ENCODE data around the gene TMEM120B.

TMEM120B gene

GRCh38 chr12:121715862-121716435, 3.4 kb downstream of the TMEM120B start:
- Histone ChIP-seq H3K9me3 (ENCODE audit: control insufficient read depth, insufficient read depth, low read length) (no peaks in the 10 kb centered on the region), H3K79me2 (ENCODE audit: control insufficient read depth, low read length) (peaks cover 20% of the 10 kb centered on the region), H3K4me1 (ENCODE audit: control insufficient read depth, low read length) (peaks cover 20% of the 10 kb centered on the region), H3K9me2 (replicated peaks; ENCODE audit: control insufficient read depth, low read length) (no peaks in the 10 kb centered on the region), H3K27ac (ENCODE audit: low read depth, low read length) (no peak overlapping the region), H3K36me3 (ENCODE audit: control insufficient read depth, low read length) (no peaks in the 10 kb centered on the region), H3K4me2 (ENCODE audit: low read length) (no peak overlapping the region), H3K4me3 (ENCODE audit: low read length) (no peak overlapping the region), H3K27me3 (ENCODE audit: control insufficient read depth, low read length) (no peaks in the 10 kb centered on the region), H3F3A (ENCODE audit: control insufficient read depth, insufficient read depth) (no peaks in the 10 kb centered on the region), H4K20me1 (ENCODE audit: control insufficient read depth, insufficient read depth, low read depth, low read length) (no peaks in the 10 kb centered on the region)
- TF ChIP-seq CTCF (IDR thresholded peaks at IDR 0.05; ENCODE audit: low read depth, low read length, poor library complexity, severe bottlenecking), result no peak
- no peak for TF ChIP-seq EZH2phosphoT487 (IDR thresholded peaks at IDR 0.05; ENCODE audit: borderline replicate concordance, low read length)

GRCh38 chr12:121717041-121717699, 4.6 kb downstream of the TMEM120B start:
- Histone ChIP-seq H3K9me2 (replicated peaks; ENCODE audit: control insufficient read depth, low read length) (no peaks in the 10 kb centered on the region), H3K4me3 (ENCODE audit: low read length) (no peak overlapping the region), H3K79me2 (ENCODE audit: control insufficient read depth, low read length) (peaks cover 17% of the 10 kb centered on the region), H3K36me3 (ENCODE audit: control insufficient read depth, low read length) (no peaks in the 10 kb centered on the region), H3K4me2 (ENCODE audit: low read length) (no peak overlapping the region), H3K27ac (ENCODE audit: low read depth, low read length) (no peak overlapping the region), H4K20me1 (ENCODE audit: control insufficient read depth, insufficient read depth, low read depth, low read length) (no peaks in the 10 kb centered on the region), H3K27me3 (ENCODE audit: control insufficient read depth, low read length) (no peaks in the 10 kb centered on the region), H3K9me3 (ENCODE audit: control insufficient read depth, insufficient read depth, low read length) (no peaks in the 10 kb centered on the region), H3K4me1 (ENCODE audit: control insufficient read depth, low read length) (peaks cover 12% of the 10 kb centered on the region), H3F3A (ENCODE audit: control insufficient read depth, insufficient read depth) (no peaks in the 10 kb centered on the region)
- TF ChIP-seq CTCF (IDR thresholded peaks at IDR 0.05; ENCODE audit: low read depth, low read length, poor library complexity, severe bottlenecking) (no peak), EZH2phosphoT487 (IDR thresholded peaks at IDR 0.05; ENCODE audit: borderline replicate concordance, low read length) (no peak)

GRCh38 chr12:121718653-121719239, 6.2 kb downstream of the TMEM120B start:
- Histone ChIP-seq H3K36me3 (ENCODE audit: control insufficient read depth, low read length) (no peaks in the 10 kb centered on the region), H3K27me3 (ENCODE audit: control insufficient read depth, low read length) (no peaks in the 10 kb centered on the region), H3F3A (ENCODE audit: control insufficient read depth, insufficient read depth) (no peaks in the 10 kb centered on the region), H3K4me1 (ENCODE audit: control insufficient read depth, low read length) (peaks cover 7% of the 10 kb centered on the region), H3K9me3 (ENCODE audit: control insufficient read depth, insufficient read depth, low read length) (no peaks in the 10 kb centered on the region), H3K79me2 (ENCODE audit: control insufficient read depth, low read length) (peaks cover 5% of the 10 kb centered on the region), H3K9me2 (replicated peaks; ENCODE audit: control insufficient read depth, low read length) (no peaks in the 10 kb centered on the region), H4K20me1 (ENCODE audit: control insufficient read depth, insufficient read depth, low read depth, low read length) (no peaks in the 10 kb centered on the region), H3K27ac (ENCODE audit: low read depth, low read length) (no peak overlapping the region), H3K4me3 (ENCODE audit: low read length) (no peak overlapping the region), H3K4me2 (ENCODE audit: low read length) (no peak overlapping the region)
- TF ChIP-seq CTCF (IDR thresholded peaks at IDR 0.05; ENCODE audit: low read depth, low read length, poor library complexity, severe bottlenecking) (no peak), EZH2phosphoT487 (IDR thresholded peaks at IDR 0.05; ENCODE audit: borderline replicate concordance, low read length) (no peak)

Measured in DOHH2 (cell line).